ENCODE data around the gene GCNT2. TPM values are rescaled to one million over a fixed set of nuclear protein-coding genes. Genes with fewer than 3 reads are reported as not detected.
"Not testable (repeated sequence)": the region's sequence is repeated elsewhere in the genome, so short reads cannot be mapped to it uniquely, and the experiment has no call there.

The GCNT2 gene
- total RNA-seq, 1 experiment from 2014 or later = 0.28 TPM

DNA sequence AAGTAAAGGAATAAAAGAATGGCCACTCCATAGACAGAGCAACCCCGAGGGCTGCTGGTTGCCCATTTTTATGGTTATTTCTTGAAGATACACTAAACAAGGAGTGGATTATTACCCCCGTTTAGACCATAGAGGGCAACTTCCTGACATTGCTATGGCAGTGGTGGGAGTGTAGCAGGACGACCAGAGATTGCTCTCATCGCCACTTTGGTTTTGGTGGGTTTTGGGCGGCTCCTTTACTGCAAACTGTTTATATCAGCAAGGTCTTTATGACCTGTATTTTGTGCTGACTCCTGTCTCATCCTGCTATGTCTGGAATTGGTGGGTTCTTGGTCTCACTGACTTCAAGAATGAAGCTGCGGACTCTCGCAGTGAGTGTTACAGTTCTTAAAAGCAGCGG is 94.5 kb downstream of the GCNT2 start:
- POLR2A ChIA-PET (ENCODE audit: low non-redundant PET) = no interaction called here
- no TSS peak for BruUV-seq (replicated peaks)
- CTCF ChIA-PET = no interaction called here

DNA sequence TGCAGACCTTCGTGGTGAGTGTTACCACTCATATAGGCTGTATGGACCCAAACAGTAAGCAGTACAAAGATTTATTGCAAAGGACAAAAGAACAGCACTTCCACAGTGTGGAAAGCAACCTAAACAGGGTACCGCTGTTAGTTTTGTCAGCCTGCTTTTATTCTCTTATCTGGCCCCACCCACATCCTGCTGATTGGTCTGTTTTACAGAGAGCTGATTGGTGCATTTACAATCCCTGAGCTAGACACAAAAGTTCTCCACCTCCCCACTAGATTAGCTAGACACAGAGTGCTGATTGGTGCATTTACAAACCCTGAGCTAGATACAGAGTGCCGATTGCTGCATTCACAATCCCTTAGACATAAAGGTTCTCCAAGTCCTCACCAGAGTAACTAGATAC is 95.1 kb downstream of the GCNT2 start:
- H3K4me1 ChIP-seq (ENCODE audit: insufficient read depth, low read length, poor library complexity, severe bottlenecking); H3K4me3 ChIP-seq (ENCODE audit: low read depth, low read length, poor library complexity, severe bottlenecking); DNase-seq (ENCODE audit: low spot score); intact Hi-C loops (cut with micrococcal nuclease; ENCODE audit: unreplicated experiment); CTCF ChIA-PET; H3K9me3 ChIP-seq (ENCODE audit: low read depth, low read length, poor library complexity, severe bottlenecking); BruUV-seq (replicated peaks); H3K27me3 ChIP-seq (replicated peaks; ENCODE audit: insufficient read depth, low read depth, low read length, poor library complexity); H3K36me3 ChIP-seq (ENCODE audit: insufficient read depth, low read length, poor library complexity, severe bottlenecking); H3K27ac ChIP-seq (ENCODE audit: low read depth, low read length, poor library complexity, severe bottlenecking); POLR2A ChIA-PET (ENCODE audit: low non-redundant PET): not testable (repeated sequence)

More for the DNA sequence above, 94.5 kb downstream of the GCNT2 start:
- Histone ChIP-seq H3K27me3 (replicated peaks; ENCODE audit: insufficient read depth, low read depth, low read length, poor library complexity) (peaks cover 6% of the 10 kb centered on the region), H3K9me3 (ENCODE audit: low read depth, low read length, poor library complexity, severe bottlenecking) (no peaks in the 10 kb centered on the region), H3K4me1 (ENCODE audit: insufficient read depth, low read length, poor library complexity, severe bottlenecking) (no peaks in the 10 kb centered on the region), H3K36me3 (ENCODE audit: insufficient read depth, low read length, poor library complexity, severe bottlenecking) (no peaks in the 10 kb centered on the region), H3K4me3 (ENCODE audit: low read depth, low read length, poor library complexity, severe bottlenecking) (no peak overlapping the region), H3K27ac (ENCODE audit: low read depth, low read length, poor library complexity, severe bottlenecking) (no peak overlapping the region)
- intact Hi-C loops (cut with micrococcal nuclease; ENCODE audit: unreplicated experiment) = no loop called here
- no peak for DNase-seq (ENCODE audit: low spot score)
- TF ChIP-seq EZH2 (IDR thresholded peaks at IDR 0.05; ENCODE audit: borderline replicate concordance, low read depth, low read length, poor library complexity, severe bottlenecking) = no peak
- TF ChIP-seq, protein P1, sequence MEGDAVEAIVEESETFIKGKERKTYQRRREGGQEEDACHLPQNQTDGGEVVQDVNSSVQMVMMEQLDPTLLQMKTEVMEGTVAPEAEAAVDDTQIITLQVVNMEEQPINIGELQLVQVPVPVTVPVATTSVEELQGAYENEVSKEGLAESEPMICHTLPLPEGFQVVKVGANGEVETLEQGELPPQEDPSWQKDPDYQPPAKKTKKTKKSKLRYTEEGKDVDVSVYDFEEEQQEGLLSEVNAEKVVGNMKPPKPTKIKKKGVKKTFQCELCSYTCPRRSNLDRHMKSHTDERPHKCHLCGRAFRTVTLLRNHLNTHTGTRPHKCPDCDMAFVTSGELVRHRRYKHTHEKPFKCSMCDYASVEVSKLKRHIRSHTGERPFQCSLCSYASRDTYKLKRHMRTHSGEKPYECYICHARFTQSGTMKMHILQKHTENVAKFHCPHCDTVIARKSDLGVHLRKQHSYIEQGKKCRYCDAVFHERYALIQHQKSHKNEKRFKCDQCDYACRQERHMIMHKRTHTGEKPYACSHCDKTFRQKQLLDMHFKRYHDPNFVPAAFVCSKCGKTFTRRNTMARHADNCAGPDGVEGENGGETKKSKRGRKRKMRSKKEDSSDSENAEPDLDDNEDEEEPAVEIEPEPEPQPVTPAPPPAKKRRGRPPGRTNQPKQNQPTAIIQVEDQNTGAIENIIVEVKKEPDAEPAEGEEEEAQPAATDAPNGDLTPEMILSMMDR (conservative IDR thresholded peaks at IDR 0.05; ENCODE audit: low read depth, low read length) = no peak

DNA sequence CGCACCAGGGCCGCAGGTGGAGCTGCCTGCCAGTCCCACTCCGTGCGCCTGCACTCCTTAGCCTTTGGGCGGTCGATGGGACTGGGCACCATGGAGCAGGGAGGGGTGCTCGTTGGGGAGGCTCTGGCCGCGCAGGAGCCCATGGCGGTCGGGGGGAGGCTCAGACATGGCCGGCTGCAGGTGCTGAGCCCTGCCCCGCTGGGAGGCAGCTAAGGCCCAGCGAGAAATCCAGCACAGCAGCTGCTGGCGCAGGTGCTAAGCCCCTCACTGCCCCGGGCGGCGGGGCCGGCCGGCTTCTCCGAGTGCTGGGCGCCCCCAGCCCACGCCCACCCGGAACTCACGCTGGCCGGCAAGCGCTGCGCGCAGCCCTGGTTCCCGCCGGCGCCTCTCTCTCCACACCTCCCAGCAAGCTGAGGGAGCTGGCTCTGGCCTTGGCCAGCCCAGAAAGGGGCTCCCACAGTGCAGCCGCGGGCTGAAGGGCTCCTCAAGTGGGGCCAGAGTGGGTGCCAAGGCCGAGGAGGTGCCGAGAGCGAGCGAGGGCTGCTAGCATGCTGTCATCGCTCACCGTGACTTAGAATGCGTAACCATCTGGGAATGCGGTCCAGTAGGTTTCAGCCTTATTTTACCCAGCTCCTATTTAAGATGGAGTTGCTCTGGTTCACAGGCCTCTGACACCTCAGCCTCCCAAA is 96.0 kb downstream of the GCNT2 start:
- H3K9me3 ChIP-seq (ENCODE audit: low read depth, low read length, poor library complexity, severe bottlenecking) = no peaks in the 10 kb centered on the region
- H3K36me3 ChIP-seq (ENCODE audit: insufficient read depth, low read length, poor library complexity, severe bottlenecking) = no peaks in the 10 kb centered on the region
- H3K27me3 ChIP-seq (replicated peaks; ENCODE audit: insufficient read depth, low read depth, low read length, poor library complexity) = peaks cover 6% of the 10 kb centered on the region
- H3K4me1 ChIP-seq (ENCODE audit: insufficient read depth, low read length, poor library complexity, severe bottlenecking) = no peaks in the 10 kb centered on the region
- intact Hi-C loops (cut with micrococcal nuclease; ENCODE audit: unreplicated experiment) = no loop called here
- no peak overlapping the region for H3K27ac ChIP-seq (ENCODE audit: low read depth, low read length, poor library complexity, severe bottlenecking)
- no peak for DNase-seq (ENCODE audit: low spot score)
- TF ChIP-seq, protein P1 (conservative IDR thresholded peaks at IDR 0.05; ENCODE audit: low read depth, low read length) = no peak
- no peak for TF ChIP-seq EZH2 (IDR thresholded peaks at IDR 0.05; ENCODE audit: borderline replicate concordance, low read depth, low read length, poor library complexity, severe bottlenecking)
- CTCF ChIA-PET = no interaction called here
- POLR2A ChIA-PET (ENCODE audit: low non-redundant PET) = no interaction called here
- no peak overlapping the region for H3K4me3 ChIP-seq (ENCODE audit: low read depth, low read length, poor library complexity, severe bottlenecking)
- BruUV-seq (replicated peaks) = no TSS peak

DNA sequence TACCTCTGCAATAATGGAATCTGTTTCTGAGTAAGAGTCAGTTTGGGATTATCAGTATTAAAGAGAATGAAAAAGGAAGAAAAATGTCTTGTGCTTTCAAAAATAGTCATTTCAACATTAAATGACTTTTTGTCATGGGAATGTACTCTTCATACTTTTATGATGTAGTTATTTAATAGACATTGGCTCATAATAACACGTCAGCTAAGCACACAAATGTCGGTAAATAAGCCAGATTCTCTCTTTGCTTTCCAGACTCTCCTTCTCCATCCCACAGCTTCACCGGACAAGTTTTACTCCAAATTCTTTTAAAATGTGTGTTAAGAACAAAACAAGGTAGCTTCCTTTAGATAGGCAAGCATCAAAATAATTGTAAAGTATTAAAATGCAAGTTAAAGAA is 97.3 kb downstream of the GCNT2 start:
- ChIA-PET CTCF (no interaction called here), POLR2A (ENCODE audit: low non-redundant PET) (no interaction called here)
- H3K9me3 ChIP-seq (ENCODE audit: low read depth, low read length, poor library complexity, severe bottlenecking) = no peaks in the 10 kb centered on the region
- peaks cover 6% of the 10 kb centered on the region for H3K27me3 ChIP-seq (replicated peaks; ENCODE audit: insufficient read depth, low read depth, low read length, poor library complexity)
- H3K4me1 ChIP-seq (ENCODE audit: insufficient read depth, low read length, poor library complexity, severe bottlenecking) = no peaks in the 10 kb centered on the region
- no peak overlapping the region for H3K27ac ChIP-seq (ENCODE audit: low read depth, low read length, poor library complexity, severe bottlenecking)
- H3K4me3 ChIP-seq (ENCODE audit: low read depth, low read length, poor library complexity, severe bottlenecking) = no peak overlapping the region
- TF ChIP-seq, protein P1 (conservative IDR thresholded peaks at IDR 0.05; ENCODE audit: low read depth, low read length) = no peak
- TF ChIP-seq EZH2 (IDR thresholded peaks at IDR 0.05; ENCODE audit: borderline replicate concordance, low read depth, low read length, poor library complexity, severe bottlenecking) = no peak
- no peaks in the 10 kb centered on the region for H3K36me3 ChIP-seq (ENCODE audit: insufficient read depth, low read length, poor library complexity, severe bottlenecking)
- DNase-seq (ENCODE audit: low spot score) = no peak
- BruUV-seq (replicated peaks) = no TSS peak
- intact Hi-C loops (cut with micrococcal nuclease; ENCODE audit: unreplicated experiment) = no loop called here
